ENCODE measurements around the gene KRR1.

DNA sequence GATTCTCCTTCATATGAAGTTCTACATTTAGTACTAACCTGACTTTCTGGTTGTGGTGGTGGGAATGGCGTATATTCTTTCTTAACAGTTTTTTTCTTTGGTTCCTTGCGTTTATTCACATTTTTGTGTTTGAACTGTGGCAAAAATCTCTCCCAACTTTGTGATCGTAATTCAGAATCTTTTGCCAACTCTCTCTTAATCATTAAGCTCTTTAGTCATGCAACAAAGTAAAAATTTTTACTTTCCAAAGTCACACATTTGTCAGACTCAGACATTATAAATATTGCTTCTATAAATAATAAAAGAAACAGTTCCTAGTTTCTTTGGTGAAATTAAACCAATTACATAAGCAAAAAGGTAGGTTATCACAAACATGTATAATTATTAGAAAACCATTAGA is 7.5 kb downstream of the KRR1 start:
- TF ChIP-seq, protein P1, sequence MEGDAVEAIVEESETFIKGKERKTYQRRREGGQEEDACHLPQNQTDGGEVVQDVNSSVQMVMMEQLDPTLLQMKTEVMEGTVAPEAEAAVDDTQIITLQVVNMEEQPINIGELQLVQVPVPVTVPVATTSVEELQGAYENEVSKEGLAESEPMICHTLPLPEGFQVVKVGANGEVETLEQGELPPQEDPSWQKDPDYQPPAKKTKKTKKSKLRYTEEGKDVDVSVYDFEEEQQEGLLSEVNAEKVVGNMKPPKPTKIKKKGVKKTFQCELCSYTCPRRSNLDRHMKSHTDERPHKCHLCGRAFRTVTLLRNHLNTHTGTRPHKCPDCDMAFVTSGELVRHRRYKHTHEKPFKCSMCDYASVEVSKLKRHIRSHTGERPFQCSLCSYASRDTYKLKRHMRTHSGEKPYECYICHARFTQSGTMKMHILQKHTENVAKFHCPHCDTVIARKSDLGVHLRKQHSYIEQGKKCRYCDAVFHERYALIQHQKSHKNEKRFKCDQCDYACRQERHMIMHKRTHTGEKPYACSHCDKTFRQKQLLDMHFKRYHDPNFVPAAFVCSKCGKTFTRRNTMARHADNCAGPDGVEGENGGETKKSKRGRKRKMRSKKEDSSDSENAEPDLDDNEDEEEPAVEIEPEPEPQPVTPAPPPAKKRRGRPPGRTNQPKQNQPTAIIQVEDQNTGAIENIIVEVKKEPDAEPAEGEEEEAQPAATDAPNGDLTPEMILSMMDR (conservative IDR thresholded peaks at IDR 0.05): no peak
- no peak for TF ChIP-seq ZFX (IDR thresholded peaks at IDR 0.05)

Measured in C4-2B (cell line).